ENCODE measurements around the gene TTC22. TPM values are rescaled to one million over a fixed set of nuclear protein-coding genes. Genes with fewer than 3 reads are reported as not detected.

TTC22 gene
- total RNA-seq, 2 experiments from 2014 or later, result 4.6 to 5.3 TPM

DNA sequence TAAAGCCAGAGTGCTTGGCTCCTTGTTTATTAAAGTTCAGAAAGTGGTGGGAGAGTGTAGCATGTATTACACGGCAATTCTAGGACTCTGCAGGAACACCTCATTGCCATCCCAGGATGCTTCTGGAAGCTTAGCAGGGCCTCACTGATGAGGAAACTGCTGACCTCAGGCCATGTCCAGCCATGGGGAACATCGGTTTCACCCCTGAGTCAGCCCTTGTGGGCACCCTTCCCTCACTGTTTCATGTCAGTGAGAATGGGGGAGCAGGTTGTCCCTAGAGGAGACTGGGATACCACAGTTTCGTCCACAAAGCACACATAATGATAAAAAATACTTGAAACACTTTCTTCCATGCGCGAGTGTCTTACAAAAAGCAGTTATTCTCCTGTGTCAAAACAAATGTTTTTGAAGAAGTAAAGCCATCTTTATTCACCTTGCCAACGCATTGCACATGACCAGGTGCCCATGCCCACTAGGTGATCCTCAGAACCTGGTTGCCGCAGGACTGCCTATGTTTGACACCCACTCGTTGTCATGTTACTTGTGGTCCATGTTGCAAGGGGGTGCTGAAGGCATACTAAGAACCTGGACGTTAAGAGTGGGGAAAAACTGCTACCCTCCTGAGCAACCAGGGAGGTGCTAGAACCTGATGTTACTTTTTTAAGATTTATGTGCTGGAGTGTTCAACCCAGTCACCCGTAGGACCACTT is 41.2 kb upstream of the TTC22 start:
- POLR2A ChIA-PET, result no interaction called here
- no peaks in the 10 kb centered on the region for H3K4me1 Mint-ChIP-seq (ENCODE audit: low read depth)

DNA sequence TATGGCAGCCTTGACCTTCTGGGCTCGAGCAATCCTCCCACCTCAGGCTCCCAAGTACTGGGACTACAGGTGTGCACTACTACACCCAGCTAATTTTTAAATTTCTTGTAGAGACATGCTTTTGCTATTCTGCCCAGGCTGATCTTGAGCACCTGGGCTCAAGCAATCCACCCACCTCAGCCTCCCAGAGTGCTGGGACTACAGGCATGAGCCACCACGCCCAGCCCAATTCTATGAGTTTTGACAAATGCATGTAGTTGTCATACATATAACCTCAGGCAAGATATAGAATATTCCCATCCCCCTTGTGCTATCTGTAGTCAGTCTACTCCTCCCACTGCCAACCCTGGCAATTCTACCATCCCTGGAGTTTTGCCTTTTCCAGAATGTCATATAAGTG is 38.7 kb upstream of the TTC22 start:
- CTCF ChIA-PET, result interaction anchor here (1.2 kb wide), 1 partner anchor 15 kb away, joined by 4 read pairs; no protein-coding TSS in a partner anchor
- Mint-ChIP-seq H3K9me3 (no peaks in the 10 kb centered on the region), H3K4me3 (no peak overlapping the region), H3K27ac (no peak overlapping the region), H3K4me1 (ENCODE audit: low read depth) (no peaks in the 10 kb centered on the region), H3K27me3 (peaks cover 1% of the 10 kb centered on the region), H3K36me3 (no peaks in the 10 kb centered on the region)
- POLR2A ChIA-PET, result no interaction called here
- DNase-seq, result no peak
- intact Hi-C loops (cut with micrococcal nuclease), result no loop called here

More for the DNA sequence above, 41.2 kb upstream of the TTC22 start:
- Mint-ChIP-seq H3K27ac (no peak overlapping the region), H3K9me3 (no peaks in the 10 kb centered on the region), H3K27me3 (no peaks in the 10 kb centered on the region), H3K36me3 (no peaks in the 10 kb centered on the region), H3K4me3 (no peak overlapping the region)
- intact Hi-C loops (cut with micrococcal nuclease), result no loop called here
- CTCF ChIA-PET, result no interaction called here
- DNase-seq, result no peak

DNA sequence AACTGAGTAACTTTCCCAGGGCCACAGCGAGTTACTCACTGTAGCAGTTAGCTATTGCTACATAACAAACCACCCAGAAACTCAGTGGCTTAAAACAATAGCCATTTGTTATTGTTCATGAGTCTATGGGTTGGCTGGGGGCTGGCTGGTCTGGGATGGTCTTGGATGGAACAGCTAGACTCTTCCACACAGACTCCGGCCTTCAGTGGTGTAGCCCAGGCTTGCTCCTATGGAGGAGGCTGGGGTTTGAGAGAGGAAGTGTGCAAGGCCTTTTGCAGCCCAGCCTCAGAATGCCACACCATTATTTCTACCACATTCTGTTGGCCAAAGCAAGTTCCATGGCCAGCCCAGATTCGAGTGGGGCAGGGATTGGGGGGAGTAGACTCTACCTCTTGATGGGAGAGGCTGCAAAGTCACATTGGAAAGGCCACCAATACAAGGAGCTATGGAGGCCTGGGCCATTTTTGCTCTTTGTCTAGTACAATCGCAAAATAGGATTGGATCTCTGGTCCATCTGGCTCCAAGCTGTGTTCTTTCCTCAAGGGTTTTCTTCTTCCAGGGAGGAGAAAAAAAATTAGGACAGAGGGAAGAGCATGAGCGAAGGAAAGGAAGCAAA is 37.5 kb upstream of the TTC22 start:
- CTCF ChIA-PET, result interaction anchor here (1.2 to 1.5 kb wide), 2 partner anchors 16 to 37 kb away, joined by 3 to 4 read pairs; partner anchors contain the start of gene TTC22
- intact Hi-C loops (cut with micrococcal nuclease), result no loop called here
- no peaks in the 10 kb centered on the region for H3K4me1 Mint-ChIP-seq (ENCODE audit: low read depth)

DNA sequence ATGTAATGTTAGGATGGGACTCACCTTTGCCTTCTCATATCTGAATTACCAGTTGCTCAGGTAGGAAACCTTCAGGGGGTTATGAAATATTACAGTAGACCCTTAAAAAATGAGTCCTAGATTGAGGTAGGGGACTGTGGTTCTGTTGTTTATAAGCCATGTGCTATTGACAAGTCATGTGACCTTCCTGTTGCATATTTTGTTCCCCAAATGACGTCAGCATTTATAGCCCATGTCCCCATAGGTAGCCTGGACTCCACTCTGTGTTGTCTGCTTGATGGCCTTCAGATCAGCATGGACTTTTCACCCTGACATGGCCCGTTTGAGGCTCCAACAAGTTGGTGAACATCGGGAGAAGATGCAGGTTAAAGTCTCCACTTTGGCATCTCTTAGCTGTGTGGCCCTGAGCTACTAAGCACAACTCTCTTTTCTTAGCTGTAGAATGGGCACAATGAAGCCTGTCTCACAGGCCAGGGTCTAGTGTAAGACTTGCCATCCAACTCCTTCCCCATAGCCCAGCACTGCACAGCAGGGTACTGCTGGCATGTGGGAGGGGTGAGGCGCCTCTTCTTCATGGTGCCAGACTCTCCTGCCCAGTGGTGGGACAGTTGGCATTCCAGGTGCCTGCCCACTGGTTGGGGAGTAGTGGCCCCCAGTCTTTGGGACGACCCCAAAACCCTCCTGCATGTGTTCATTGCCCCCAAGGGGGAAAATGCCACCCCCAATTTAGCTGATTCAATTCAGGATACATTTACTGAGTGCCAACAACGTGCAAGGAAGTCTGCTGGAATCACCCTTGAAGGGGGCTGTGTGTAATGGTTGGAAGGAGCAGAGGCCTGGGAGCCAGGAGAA is 36.1 kb upstream of the TTC22 start:
- Mint-ChIP-seq H3K27me3 (peaks cover 1% of the 10 kb centered on the region), H3K9me3 (no peaks in the 10 kb centered on the region), H3K27ac (no peak overlapping the region), H3K4me3 (no peak overlapping the region), H3K4me1 (ENCODE audit: low read depth) (no peaks in the 10 kb centered on the region), H3K36me3 (no peaks in the 10 kb centered on the region)
- POLR2A ChIA-PET, result no interaction called here
- CTCF ChIA-PET, result no interaction called here
- intact Hi-C loops (cut with micrococcal nuclease), result no loop called here
- DNase-seq, result no peak

More for the DNA sequence above, 37.5 kb upstream of the TTC22 start:
- Mint-ChIP-seq H3K27ac (no peak overlapping the region), H3K36me3 (no peaks in the 10 kb centered on the region), H3K9me3 (no peaks in the 10 kb centered on the region), H3K4me3 (no peak overlapping the region), H3K27me3 (peaks cover 1% of the 10 kb centered on the region)
- POLR2A ChIA-PET, result no interaction called here
- DNase-seq, result no peak

DNA sequence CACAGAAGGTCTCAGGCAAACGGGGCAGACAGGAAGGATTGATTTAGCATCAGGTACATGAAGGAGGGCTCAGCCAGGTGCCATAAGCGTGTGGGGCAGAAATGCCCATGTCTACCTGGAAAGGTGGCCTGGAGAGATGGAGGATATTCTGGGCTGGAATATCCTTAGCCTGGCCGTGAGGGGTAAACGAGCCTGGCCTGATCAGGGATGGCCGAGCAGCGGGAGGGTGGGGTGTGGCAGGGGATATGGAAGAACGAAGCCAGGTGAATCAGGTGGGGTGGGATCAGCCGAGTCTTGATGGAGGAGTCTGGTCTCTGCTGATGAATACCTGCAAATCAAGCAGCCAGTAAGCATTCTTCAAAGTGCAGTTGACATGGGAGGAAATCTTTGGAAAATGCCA is 35.5 kb upstream of the TTC22 start:
- intact Hi-C loops (cut with micrococcal nuclease), result no loop called here
- no peaks in the 10 kb centered on the region for H3K36me3 Mint-ChIP-seq
- ChIA-PET POLR2A (no interaction called here), CTCF (no interaction called here)
- no peak overlapping the region for H3K4me3 Mint-ChIP-seq
- no peak for DNase-seq
- no peaks in the 10 kb centered on the region for H3K4me1 Mint-ChIP-seq (ENCODE audit: low read depth)
- H3K9me3 Mint-ChIP-seq, result no peaks in the 10 kb centered on the region
- H3K27me3 Mint-ChIP-seq, result peaks cover 1% of the 10 kb centered on the region
- H3K27ac Mint-ChIP-seq, result no peak overlapping the region

DNA sequence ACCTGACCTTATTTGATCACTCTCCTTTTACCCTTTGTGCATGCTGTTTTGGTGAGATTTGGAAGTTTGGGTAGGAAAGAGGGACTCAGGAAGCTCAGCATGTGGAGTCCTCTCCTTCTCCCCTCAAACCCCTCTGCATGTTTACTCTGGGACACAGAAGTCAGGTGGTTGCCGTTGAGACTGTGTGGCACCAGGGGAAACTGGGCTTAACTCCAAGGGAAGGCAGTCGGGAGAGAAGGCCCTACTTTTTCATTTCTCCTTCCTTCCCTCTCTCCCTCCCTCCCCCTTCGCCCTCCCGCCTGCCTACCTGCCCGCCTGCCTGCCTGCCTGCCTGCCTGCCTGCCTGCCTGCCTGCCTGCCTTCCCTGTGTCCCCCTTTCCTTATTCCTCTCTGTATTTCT is 34.8 kb upstream of the TTC22 start:
- ChIA-PET POLR2A (no interaction called here), CTCF (no interaction called here)
- H3K4me3 Mint-ChIP-seq, result no peak overlapping the region
- no peak for DNase-seq
- H3K9me3 Mint-ChIP-seq, result peaks cover 2% of the 10 kb centered on the region
- H3K27me3 Mint-ChIP-seq, result peaks cover 1% of the 10 kb centered on the region
- no peak overlapping the region for H3K27ac Mint-ChIP-seq
- intact Hi-C loops (cut with micrococcal nuclease), result no loop called here
- no peaks in the 10 kb centered on the region for H3K4me1 Mint-ChIP-seq (ENCODE audit: low read depth)
- peaks cover 2% of the 10 kb centered on the region for H3K36me3 Mint-ChIP-seq

DNA sequence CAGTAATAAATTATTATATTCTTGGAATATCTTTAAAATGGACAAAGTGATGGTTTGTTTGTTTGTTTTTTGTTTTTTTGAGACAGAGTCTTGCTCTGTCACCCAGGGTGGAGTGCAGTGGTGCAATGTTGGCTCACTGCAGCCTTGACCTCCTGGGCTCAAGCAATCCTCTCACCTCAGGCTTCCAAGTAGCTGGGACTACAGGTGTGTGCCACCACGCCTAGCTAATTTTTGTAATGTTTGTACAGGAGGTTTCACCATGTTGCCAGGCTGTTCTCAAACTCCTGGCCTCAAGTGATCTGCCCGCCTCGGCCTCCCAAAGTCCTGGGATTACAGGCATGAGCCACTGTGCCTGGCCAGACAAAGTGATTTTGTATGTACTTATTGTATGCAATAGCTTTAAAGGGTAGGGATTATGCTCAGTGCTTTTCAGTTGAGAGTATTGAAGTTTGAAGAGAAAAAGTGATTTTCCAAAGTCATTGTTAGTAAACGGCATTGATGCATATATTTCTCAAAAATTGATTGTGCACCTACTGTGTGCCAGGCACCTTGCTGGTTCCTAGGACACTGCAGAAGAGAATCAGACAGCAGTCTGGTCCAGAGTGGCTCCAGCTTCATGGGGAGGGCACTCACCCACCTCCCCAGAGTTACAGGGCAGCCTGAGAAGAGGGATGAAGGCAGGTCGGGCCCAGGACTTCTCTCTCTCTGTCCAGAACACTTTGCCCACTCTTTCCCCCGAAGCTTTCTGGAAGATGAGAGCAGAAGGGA is 34.2 kb upstream of the TTC22 start:
- ChIA-PET POLR2A (no interaction called here), CTCF (no interaction called here)
- H3K4me1 Mint-ChIP-seq (ENCODE audit: low read depth), result no peaks in the 10 kb centered on the region
- no peak for DNase-seq
- intact Hi-C loops (cut with micrococcal nuclease), result no loop called here
- H3K27me3 Mint-ChIP-seq, result peaks cover 1% of the 10 kb centered on the region
- no peak overlapping the region for H3K27ac Mint-ChIP-seq
- H3K4me3 Mint-ChIP-seq, result no peak overlapping the region
- H3K9me3 Mint-ChIP-seq, result peaks cover 7% of the 10 kb centered on the region
- peaks cover 6% of the 10 kb centered on the region for H3K36me3 Mint-ChIP-seq

DNA sequence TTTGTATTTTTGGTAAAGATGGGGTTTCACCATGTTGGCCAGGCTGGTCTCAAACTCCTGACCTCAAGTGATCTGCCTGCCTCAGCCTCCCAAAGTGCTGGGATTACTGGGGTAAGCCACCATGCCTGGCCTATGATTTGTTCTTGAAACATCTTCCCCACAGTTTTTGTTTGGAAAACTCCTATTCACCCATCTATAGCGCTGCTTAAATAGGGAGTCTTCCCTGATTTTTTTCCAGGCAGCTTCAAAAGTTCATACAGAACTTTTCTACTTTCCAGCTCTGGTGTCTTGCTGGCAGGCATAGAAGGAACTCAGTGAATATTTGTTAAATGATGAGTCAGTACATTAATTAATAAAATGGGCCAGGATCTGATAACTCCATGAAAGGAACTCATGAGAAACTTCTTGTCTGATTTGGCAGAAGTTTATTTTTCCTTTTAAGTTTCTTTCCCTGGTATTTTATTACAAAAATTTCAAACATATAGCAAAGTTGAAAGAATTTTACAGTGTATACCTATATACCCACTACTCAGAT is 33.0 kb upstream of the TTC22 start:
- H3K4me3 Mint-ChIP-seq, result no peak overlapping the region
- peaks cover 9% of the 10 kb centered on the region for H3K9me3 Mint-ChIP-seq
- H3K4me1 Mint-ChIP-seq (ENCODE audit: low read depth), result no peaks in the 10 kb centered on the region
- ChIA-PET CTCF (no interaction called here), POLR2A (no interaction called here)
- intact Hi-C loops (cut with micrococcal nuclease), result no loop called here
- no peak for DNase-seq
- H3K27me3 Mint-ChIP-seq, result peaks cover 1% of the 10 kb centered on the region
- H3K27ac Mint-ChIP-seq, result no peak overlapping the region
- peaks cover 8% of the 10 kb centered on the region for H3K36me3 Mint-ChIP-seq

DNA sequence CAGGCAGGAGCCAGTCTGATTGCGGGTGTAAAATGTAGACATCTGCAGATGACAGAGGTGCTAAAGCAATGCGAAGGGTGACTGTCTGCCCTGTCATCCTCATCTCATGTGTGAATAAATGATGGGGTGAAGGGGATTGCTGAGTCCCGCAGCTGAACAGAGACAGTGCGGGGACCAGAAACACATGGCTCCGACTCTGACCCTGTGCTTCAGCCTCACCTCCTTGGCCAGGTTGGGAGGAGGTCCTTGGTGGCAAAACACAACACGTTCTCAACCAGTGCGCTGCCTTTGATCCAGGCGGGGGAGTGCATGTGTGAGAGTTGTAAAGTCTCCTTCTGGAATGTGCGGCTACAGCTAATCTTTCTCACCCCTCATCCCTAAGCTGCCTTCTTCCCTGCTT is 32.0 kb upstream of the TTC22 start:
- Mint-ChIP-seq H3K4me3 (no peak overlapping the region), H3K9me3 (peaks cover 15% of the 10 kb centered on the region), H3K4me1 (ENCODE audit: low read depth) (no peaks in the 10 kb centered on the region), H3K27ac (no peak overlapping the region), H3K27me3 (peaks cover 1% of the 10 kb centered on the region), H3K36me3 (peaks cover 10% of the 10 kb centered on the region)
- POLR2A ChIA-PET, result no interaction called here
- CTCF ChIA-PET, result no interaction called here
- intact Hi-C loops (cut with micrococcal nuclease), result no loop called here
- DNase-seq, result no peak

DNA sequence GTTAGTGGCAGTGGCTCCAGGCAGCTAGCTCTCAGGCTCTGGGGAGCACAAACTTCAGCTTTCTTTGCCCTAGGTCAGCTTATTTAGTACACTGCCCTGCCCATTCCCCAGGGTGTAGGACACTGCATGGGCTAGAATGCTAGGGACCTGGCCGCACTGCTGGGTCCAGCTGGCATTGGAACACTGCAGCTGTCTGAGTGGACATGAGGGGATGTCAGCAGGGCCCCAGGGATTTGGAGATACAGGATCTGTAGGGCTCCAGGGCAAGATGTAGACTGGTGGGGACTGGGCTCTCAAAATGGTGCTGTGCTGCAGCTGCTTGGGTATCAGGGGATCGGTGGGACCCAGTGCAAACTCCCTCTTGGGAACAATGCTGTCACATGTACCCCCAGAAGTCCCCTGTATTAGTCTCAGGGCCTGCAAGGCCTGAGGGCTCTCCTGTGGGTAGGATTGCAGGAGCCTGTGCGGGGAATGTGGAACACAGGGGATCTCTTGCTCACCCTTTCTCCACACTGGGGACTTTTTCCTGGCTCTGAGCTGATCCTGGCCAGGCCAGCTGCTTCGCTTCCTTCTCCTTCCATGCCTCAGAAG is 25.2 kb upstream of the TTC22 start:
- ChIA-PET POLR2A (no interaction called here), CTCF (no interaction called here)
- no peak for DNase-seq
- Mint-ChIP-seq H3K36me3 (peaks cover 22% of the 10 kb centered on the region), H3K4me1 (ENCODE audit: low read depth) (no peaks in the 10 kb centered on the region), H3K4me3 (no peak overlapping the region), H3K27ac (no peak overlapping the region), H3K27me3 (no peaks in the 10 kb centered on the region), H3K9me3 (peaks cover 41% of the 10 kb centered on the region)
- intact Hi-C loops (cut with micrococcal nuclease), result no loop called here

DNA sequence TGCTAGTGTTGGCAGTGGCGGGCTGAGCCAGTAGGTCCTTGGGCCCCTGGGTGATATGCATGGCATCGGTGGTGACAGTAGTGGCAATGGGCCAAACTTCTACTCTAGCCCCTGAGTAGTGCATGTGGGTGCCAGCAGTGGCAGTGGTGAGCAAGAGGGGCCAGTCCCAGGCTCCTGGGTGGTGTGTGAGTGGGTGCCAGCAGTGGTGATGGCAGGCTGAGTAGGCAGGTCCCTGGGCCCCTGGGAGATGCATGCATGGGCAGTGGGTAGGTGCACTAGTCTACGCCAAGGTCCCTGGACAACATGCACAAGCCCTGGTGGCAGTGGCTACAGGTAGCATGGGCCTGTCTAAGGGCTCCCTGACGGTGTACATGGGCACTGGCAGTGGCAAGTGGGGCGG is 24.6 kb upstream of the TTC22 start:
- CTCF ChIA-PET, result no interaction called here
- POLR2A ChIA-PET, result no interaction called here
- intact Hi-C loops (cut with micrococcal nuclease), result no loop called here
- Mint-ChIP-seq H3K4me3 (no peak overlapping the region), H3K27me3 (no peaks in the 10 kb centered on the region), H3K27ac (no peak overlapping the region), H3K4me1 (ENCODE audit: low read depth) (no peaks in the 10 kb centered on the region), H3K9me3 (peaks cover 36% of the 10 kb centered on the region), H3K36me3 (peaks cover 18% of the 10 kb centered on the region)
- DNase-seq, result no peak

DNA sequence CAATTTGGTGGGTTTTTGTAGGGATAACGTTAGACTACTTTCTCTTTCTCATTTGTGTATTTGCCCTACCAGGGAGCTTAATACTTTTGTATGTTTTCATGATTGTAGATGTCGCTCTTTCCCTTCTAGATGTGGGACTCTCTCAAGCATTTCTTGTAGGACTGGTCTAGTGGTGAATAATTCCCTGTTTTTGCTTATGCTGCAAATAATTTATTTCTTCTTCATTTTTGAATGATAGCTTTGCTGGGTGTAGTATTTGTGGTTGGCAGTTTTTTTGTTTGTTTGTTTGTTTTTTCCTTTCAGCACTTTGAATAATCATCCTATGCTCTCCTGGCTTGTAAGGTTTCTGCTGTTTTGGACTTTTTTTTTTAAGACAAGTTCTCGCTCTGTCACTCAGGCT is 22.5 kb upstream of the TTC22 start:
- intact Hi-C loops (cut with micrococcal nuclease), result no loop called here
- DNase-seq, result no peak
- Mint-ChIP-seq H3K4me1 (ENCODE audit: low read depth) (no peaks in the 10 kb centered on the region), H3K36me3 (peaks cover 13% of the 10 kb centered on the region), H3K27ac (no peak overlapping the region), H3K27me3 (no peaks in the 10 kb centered on the region), H3K9me3 (peaks cover 30% of the 10 kb centered on the region), H3K4me3 (no peak overlapping the region)
- CTCF ChIA-PET, result interaction anchor here (0.7 to 1.5 kb wide), 2 partner anchors 14 to 596 kb away, joined by 3 read pairs; no protein-coding TSS in a partner anchor
- POLR2A ChIA-PET, result no interaction called here
